Epithelial cell of proximal tubule (primary cell): Measurements from ENCODE around the gene NDUFS7. TPM values are rescaled to one million over a fixed set of nuclear protein-coding genes. Genes with fewer than 3 reads are reported as not detected.

Source experiments
- DNase-seq: peaks from one replicate; pipeline ENCODE4 v3.0.0-alpha.2; 2011; ENCODE audit warnings: low read depth
- H3K4me3 ChIP-seq: 2 replicates; pipeline ENCODE4 v1.5.1; 2011; ENCODE audit warnings: low read depth, mild to moderate bottlenecking, low read length
- total RNA-seq: library from RNA; depleted of rRNA; stranded (reverse); fragments of >200 nt; gene quantifications from 2 replicates; pipeline ENCODE4 v1.2.3, GENCODE V29; 2015
- TF ChIP-seq, protein P1 (sequence below): conservative IDR thresholded peaks from 2 replicates; pipeline ENCODE4 v1.5.1; 2012; ENCODE audit warnings: low read depth, mild to moderate bottlenecking, low read length

Gene NDUFS7
- total RNA-seq, 1 donor from 2014 or later = 174 TPM

DNA sequence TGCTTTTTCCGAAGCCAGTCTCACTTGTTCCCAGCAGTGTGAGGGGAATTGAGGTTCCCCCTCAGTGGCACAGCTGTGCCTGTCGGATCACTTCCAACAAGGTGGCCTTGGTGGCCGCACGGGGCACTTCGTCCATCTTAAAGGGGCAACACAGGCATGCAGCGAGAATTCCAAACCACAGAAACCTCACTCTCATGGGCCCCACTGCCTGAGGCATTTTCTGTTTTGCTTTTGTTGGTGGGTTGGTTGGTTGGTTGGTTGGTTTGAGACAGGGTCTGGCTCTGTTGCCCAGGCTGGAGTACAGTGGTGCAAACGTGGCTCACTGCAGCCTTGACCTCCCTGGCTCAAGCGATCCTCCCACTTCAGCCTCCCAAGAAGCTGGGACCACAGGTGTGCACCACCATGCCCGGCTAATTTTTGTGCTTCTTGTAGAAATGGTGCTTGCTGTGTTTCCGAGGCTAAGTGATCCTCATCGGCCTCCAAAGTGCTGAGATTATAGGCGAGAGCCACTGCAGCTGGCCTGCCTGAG lies 3.7 kb upstream of the NDUFS7 start:
- DNase-seq = no peak
- TF ChIP-seq, protein P1, sequence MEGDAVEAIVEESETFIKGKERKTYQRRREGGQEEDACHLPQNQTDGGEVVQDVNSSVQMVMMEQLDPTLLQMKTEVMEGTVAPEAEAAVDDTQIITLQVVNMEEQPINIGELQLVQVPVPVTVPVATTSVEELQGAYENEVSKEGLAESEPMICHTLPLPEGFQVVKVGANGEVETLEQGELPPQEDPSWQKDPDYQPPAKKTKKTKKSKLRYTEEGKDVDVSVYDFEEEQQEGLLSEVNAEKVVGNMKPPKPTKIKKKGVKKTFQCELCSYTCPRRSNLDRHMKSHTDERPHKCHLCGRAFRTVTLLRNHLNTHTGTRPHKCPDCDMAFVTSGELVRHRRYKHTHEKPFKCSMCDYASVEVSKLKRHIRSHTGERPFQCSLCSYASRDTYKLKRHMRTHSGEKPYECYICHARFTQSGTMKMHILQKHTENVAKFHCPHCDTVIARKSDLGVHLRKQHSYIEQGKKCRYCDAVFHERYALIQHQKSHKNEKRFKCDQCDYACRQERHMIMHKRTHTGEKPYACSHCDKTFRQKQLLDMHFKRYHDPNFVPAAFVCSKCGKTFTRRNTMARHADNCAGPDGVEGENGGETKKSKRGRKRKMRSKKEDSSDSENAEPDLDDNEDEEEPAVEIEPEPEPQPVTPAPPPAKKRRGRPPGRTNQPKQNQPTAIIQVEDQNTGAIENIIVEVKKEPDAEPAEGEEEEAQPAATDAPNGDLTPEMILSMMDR = no peak

DNA sequence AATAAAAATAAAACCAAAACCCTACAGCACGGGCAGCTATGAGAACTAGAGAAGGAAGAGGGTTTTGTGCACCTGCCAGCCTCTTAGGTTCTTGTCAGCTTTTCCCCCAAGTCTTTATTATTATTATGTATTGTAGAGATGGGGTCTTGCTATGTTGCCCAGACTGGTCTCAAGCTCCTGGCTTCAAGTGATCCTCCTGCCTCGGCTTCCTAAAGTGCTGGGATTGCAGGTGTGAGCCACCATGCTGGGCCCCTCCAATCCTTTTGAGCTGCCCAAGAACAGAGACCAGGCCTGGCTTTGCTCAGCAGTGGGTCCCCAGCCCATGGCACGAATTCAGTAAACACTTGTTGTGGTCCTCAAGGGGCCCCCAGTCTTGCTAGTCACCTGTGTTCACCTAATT lies 1.5 kb upstream of the NDUFS7 start:
- no peak for DNase-seq
- no peak overlapping the region for H3K4me3 ChIP-seq
- TF ChIP-seq, protein P1 = no peak

More for the DNA sequence above, 3.7 kb upstream of the NDUFS7 start:
- no peak overlapping the region for H3K4me3 ChIP-seq

DNA sequence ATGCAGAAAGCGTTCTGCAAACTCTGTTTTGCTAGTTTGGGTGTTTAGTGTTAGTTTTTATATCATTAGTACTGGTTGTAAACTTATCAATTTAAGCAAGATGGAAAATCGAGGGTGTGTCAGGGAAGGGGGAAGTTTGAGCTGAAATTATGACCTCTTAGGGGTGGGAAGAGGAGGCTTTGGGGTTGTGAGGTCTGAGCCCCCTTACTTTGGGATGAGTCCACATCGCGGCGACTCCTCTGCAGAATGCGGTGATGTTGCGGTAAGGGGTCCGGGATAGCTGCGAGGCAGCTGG lies 743 bp upstream of the NDUFS7 start:
- no peak for DNase-seq
- no peak overlapping the region for H3K4me3 ChIP-seq
- TF ChIP-seq, protein P1 = no peak

DNA sequence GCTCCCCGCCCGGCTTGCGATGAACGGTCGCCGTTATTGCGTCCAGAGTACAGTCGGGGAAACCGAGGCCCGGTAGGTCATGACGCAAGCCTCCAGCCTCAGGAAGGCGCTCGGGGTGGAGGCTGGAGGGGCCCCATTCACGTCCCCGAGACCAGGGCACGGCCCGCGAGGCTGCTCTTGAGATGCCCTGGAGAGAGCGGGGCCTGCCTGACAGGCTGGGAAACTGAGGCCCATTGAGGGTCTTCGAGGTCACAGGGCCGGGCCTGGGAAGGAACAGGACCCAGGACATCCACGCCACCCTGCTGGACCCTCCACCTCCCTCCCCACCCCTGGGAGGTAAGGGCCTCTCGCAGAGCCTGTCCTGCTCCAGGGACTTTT lies 367 bp downstream of the NDUFS7 start:
- peak overlapping the region; percentile 98 for H3K4me3 ChIP-seq
- DNase-seq = no peak
- TF ChIP-seq, protein P1 = no peak

DNA sequence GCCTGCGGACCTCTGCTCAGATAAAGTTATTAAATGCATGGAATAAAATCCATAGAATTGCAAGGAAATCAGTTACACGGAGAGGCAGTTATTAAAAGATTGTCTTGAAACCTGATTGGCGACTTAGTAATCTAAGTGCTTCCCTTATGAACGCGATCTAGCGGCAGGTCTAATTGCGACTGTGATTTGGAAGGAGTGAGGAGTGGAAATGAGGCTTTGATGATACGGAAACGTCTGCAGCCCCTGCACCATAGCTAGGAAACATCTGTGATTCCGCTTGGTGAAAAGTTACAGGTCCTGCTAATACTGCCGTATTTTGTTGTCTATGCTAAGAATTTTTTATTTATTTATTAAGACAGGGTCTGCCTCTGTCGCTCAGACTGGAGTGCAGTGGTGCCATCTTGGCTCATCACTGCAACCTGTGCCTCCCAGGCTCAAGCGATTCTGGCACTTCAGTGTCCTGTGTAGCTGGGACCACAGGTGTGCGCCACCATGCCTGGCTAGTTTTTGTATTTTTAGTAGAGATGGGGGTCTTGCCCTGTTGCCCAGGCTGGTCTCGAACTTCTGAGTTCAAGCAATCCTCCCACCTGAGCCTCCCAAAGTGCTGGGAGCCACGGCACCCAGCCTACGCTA lies 887 bp downstream of the NDUFS7 start:
- DNase-seq = no peak
- H3K4me3 ChIP-seq = peak overlapping the region; percentile 98
- TF ChIP-seq, protein P1 = no peak

DNA sequence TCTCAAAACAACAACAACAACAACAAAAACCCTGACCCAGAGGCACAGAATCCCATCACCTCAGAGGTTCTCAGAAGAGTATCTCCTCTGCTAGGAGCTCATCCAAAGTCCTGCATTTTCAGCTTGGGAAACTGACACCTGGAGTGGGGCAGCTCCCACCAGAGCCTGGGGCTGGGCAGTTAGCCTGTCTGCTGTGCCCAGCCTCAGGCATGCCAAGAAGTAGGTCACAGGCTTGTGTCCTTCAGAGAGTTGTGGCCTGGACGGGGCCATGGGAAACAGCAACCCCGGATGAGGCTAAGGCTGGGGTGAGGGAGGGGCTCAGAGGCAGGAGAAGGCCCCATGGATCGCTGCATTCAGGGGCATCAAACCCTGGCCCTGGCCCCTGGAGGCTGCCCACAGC lies 2.1 kb downstream of the NDUFS7 start:
- TF ChIP-seq, protein P1 = no peak
- H3K4me3 ChIP-seq = no peak overlapping the region
- DNase-seq = no peak

DNA sequence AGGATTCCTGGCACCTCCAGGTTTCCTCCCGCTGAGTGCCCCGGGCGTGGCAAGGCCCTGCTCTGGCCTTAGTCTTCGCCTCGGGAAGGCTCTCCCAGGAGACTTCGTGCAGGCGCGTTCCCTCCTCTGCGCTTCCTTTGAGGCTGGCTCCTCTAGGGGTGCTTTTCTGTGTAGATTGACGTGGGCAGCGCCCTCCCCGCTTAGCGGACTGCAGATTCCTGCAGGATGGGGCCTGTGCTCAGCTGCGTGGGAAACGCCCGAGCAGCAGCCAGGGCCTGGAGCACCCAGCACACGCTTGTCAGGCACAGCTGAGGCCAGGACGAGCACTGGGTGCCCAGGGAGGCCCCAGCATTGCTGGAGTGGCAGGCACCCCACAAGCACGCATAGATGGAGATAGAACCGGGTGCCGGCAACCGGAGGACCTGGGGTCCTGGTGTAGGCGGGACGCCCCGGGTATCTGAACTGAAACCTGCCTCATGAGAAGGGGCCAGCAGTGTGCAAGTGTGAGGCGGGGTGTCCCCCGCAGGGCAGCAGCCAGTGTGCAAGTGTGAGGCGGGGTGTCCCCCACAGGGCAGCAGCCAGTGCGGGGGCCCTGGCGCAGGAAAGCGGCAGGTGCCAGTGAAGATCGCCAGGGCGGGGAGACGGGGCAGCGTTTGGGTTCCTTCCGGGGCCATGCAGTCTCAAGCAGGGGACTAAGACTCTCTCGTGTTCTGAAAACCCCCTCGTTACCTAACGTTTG lies 3.4 kb downstream of the NDUFS7 start:
- no peak overlapping the region for H3K4me3 ChIP-seq
- no peak for DNase-seq
- TF ChIP-seq, protein P1 = no peak
